LNCAP (cell line): Measurements from ENCODE around the gene UBN1.

ENCODE experiments used
- CTCF ChIP-seq: fragments of 450-650 bp; IDR thresholded peaks from 2 replicates; pipeline ENCODE4 v1.5.1; 2017; ENCODE audit warnings: mild to moderate bottlenecking

The UBN1 gene

DNA sequence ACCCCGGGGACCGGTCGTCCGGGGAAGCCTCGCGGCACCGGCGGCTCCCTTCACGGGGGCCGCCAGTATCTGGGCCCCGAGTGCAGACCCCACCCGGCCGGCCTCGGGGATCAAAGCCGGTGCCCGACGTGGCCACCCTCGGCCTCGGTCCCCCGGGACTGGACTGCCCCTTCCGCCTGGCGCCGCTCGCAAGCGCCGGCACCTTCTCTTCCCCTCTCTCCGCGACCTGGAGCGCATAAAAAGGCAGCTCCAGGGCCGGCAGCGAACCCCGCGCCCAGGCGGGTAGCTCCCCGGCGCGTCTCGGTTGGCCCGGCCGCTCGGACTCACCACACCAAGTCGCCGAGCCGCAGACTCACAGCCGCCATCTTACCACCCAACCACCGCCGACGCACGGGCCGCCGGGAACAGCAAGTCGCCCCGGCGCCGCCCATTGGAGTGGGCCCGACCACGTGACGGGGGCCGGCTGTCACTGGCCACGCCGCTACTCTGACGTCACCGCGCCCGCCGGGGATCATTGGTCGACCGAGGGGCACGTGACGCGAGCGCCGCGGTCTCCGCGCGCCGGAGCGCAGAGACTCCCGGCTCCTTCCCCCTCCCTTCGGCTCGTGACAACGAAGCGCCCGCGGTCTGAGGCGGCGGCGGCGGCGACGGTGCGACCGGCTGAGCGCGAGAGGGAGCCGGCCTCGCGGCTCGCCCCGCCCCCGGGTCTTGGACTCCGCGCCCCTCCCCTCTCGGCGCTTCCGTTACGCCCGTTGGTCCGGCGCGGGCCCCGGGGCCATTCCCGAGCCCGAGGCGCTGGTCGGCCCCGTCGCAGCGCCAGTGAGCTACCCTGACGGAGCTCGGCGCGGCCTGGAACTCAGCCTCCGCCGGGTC lies at the start of gene UBN1, which contains the start of gene GLYR1:
Gene UBN1 (plus strand): TSS at position 581 of the 873 bp plus-strand sequence. CDS start 5,437 bp downstream, outside the sequence.
Gene GLYR1 (minus strand): TSS at position 388 of the 873 bp plus-strand sequence. CDS start 23 bp downstream, at position 365.
- TF ChIP-seq CTCF: no peak

DNA sequence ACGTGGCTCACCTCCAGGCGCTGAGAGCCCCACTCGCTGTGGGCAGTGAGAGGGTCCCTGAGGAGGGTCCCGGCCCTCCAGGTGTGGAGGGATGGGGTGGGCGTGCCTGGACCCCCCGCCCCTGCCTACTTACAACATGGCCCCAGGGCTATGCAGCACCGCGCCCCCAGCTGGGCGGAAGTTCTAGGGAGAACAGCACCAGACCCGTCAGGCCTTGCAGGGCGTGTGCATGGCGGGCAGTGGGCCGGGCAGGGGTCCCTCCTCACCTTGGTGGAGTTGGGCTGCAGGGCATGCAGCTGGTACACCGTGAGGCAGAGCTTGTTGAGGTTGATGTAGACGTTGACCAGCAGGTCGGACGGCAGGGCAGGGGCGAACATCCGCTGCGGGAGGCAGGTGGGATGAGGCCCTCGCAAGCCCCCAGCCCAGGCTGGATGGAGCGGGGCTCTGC lies 49.5 kb upstream of the UBN1 start:
- TF ChIP-seq CTCF: no peak

GRCh38 chr16:4798456-4798855 lies 48.8 kb upstream of the UBN1 start:
- TF ChIP-seq CTCF: no peak

DNA sequence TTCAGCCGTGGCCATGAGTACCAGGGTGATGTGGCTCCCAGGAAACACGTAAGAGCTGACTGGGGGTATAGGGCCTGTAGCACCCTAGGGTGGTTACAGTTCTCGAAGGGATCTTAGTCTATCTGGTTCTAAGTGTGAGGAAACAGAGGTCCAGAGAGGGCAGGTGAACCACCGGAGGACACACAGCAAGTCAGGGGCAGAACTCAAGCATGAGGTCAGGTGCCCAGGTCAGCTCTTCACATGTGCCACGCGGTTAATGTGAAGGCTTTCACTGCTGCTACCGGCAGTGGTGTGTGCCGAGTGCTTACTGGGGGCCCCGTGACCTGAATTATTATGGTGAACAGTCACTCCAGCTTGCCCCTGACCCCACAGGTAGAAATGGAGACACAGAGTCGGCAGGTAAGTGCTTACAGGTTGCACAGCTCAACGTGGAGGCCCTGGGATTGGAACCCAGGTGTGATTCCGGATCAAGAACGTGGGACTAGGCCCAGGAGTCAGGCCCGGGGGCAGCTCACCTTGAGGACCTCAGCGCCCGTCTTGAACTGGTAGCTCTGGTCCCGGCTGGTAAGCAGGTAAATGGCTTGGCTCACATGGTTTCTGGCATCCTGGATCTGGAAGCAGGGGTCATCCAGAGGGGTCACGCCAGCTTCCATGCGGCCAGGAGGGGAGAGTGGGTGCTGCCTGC lies 48.0 kb upstream of the UBN1 start:
- TF ChIP-seq CTCF: no peak

DNA sequence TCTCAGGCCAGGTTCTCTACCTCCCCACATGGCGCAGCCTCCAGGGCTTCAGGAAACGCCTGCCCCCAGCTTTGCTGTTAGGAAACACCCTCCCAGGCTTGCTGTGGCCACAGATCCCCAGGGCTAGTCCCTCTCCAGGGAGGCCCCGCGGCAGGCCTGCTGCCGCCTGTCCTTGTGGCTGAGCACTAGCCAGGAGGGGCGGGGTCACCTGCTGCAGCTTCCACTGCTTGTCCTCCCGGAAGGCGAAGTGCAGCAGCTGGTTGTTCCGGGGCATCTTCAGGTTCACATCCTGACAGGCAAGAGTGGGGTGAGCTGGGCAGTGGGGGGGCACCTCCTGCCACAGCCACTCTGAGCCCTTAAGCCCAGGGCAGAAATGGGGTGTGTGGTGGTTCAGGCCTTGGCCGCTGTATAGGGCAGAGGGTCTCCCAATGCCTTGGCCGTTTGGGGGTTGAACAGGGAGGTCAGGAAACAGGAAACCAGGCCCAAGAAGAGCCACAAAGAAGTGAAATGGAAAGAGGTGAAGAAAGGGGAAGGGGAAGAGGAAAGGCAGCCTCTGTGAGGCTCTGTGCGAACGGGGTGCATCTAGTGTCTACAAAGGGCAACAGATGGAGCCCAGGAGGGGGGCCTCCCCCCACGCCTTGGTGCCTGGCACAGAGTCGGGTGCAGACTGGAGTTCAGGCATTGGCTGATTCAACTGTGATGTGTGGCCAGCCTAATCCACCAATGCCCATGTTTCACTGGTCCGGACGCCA lies 46.8 kb upstream of the UBN1 start:
- TF ChIP-seq CTCF: no peak

DNA sequence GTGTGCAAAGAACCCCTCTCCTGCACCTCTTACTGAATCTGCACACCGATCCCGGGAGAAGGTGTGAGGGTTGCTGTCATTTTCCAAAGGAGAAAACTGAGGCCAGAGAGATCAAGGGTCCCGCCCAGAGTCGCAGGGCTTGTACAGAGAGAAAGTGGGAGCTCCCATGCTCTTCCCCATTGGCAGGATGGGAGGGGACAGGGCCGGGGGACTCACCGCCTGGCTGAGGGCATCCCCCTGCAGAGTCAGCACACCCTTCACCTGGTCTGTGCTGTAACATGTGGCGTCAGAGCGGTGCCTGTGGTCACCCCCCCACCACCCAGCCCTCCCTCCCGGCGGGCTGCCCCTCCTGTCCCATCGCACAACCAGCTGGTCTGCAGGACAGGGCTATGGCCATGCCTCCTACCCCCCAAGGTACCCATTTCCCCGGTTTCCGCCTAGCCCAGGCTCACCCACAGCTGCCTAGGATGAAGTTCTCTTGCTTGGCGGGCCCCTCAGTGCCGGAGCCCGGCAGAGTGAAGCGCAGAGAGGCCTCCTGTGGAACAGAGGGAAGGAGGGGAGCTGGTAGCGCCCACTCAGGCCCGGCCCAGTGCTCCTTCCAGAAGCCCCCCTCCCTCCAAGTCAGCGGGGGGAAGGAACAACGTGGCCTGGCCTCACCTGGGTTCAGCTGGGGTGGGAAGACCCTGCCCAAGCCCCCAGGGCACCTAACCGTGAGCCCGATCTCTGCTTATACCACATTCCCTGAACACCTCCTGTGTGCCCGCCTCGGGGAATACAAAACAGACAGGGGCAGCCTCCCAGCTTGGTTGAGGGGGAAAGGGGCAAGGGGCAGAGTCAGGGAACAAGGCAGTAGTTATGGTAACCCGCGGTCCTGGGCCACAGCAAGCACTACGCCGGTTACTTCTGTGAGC lies 46.0 kb upstream of the UBN1 start:
- no peak for TF ChIP-seq CTCF
